SK-N-DZ (cell line): ENCODE data around the gene CD248. TPM values are rescaled to one million over a fixed set of nuclear protein-coding genes. Genes with fewer than 3 reads are reported as not detected.
"Not testable (repeated sequence)": the region's sequence is repeated elsewhere in the genome, so short reads cannot be mapped to it uniquely, and the experiment has no call there.

ENCODE experiments used
- DNase-seq: peaks from one replicate; pipeline ENCODE4 v3.0.0-alpha.2; 2015; ENCODE audit warnings: low spot score
- polyA plus RNA-seq, 2 experiments: library from polyadenylated mRNA; depleted of rRNA; stranded (reverse); fragments of >200 nt; gene quantifications; 2 replicates each; pipeline ENCODE4 v1.2.3, GENCODE V29; 2014

CD248 gene
- 10.9 and 12.6 TPM in 2 replicates for polyA plus RNA-seq (2014; cell fraction: cytosol; rRNA removed)
- polyA plus RNA-seq (2014; cell fraction: nucleus; rRNA removed) = 4.7 and 5.3 TPM in 2 replicates

GRCh38 chr11:66316849-66317251, at the start of gene CD248:
Gene CD248 (minus strand): TSS chr11:66317044. CDS start chr11:66317027, 17 bp downstream.
- DNase-seq = peak; percentile 78

GRCh38 chr11:66365711-66366619, 49.1 kb upstream of the CD248 start:
- no peak for DNase-seq

- DNase-seq = no peak
These were observed 48.3 kb upstream of the CD248 start for GRCh38 chr11:66365166-66365565.

GRCh38 chr11:66363805-66364535, 47.1 kb upstream of the CD248 start:
- DNase-seq = peak; percentile 56

GRCh38 chr11:66363187-66363601, 46.4 kb upstream of the CD248 start:
- DNase-seq = no peak

GRCh38 chr11:66362481-66363147, 45.8 kb upstream of the CD248 start:
- no peak for DNase-seq

- no peak for DNase-seq
These were observed 44.7 kb upstream of the CD248 start for GRCh38 chr11:66361502-66361941.

- no peak for DNase-seq
These were observed 43.7 kb upstream of the CD248 start for GRCh38 chr11:66360406-66361073.

GRCh38 chr11:66359662-66360087, 42.8 kb upstream of the CD248 start:
- DNase-seq = no peak

- not testable (repeated sequence) for DNase-seq
These were observed 33.9 kb upstream of the CD248 start for GRCh38 chr11:66350560-66351235.

- no peak for DNase-seq
These were observed 32.2 kb upstream of the CD248 start for GRCh38 chr11:66349084-66349386.

GRCh38 chr11:66347425-66348276, 30.8 kb upstream of the CD248 start, which contains the start of gene B4GAT1:
Gene B4GAT1 (minus strand): TSS chr11:66347629. CDS start chr11:66347545, 84 bp downstream.
- DNase-seq = peak; percentile 90

GRCh38 chr11:66346476-66347424, 29.9 kb upstream of the CD248 start:
- no peak for DNase-seq

- DNase-seq = no peak
These were observed 28.4 kb upstream of the CD248 start for GRCh38 chr11:66345316-66345649.

- DNase-seq = peak; percentile 95
These were observed 27.9 kb upstream of the CD248 start, which contains the start of gene BRMS1 for GRCh38 chr11:66344550-66345315. Gene BRMS1 (minus strand): TSS chr11:66345104. CDS start chr11:66342234, 2,870 bp downstream.

- DNase-seq = no peak
These were observed 26.3 kb upstream of the CD248 start for GRCh38 chr11:66343176-66343575.

- no peak for DNase-seq
These were observed 24.8 kb upstream of the CD248 start for GRCh38 chr11:66341502-66342126.
